IMR-90 (cell line): Measurements from ENCODE around the gene GPR183. TPM values are rescaled to one million over a fixed set of nuclear protein-coding genes. Genes with fewer than 3 reads are reported as not detected.
A peak's percentile ranks its signal among the peaks of the same experiment; 100 is the strongest.

Source experiments
- ATAC-seq: fragments of 200-7000 bp; cut with Tn5 transposase; 2 replicates; pipeline ENCODE4 v1.9.1; 2020; ENCODE audit warnings: low read depth, mild to moderate bottlenecking, moderate library complexity
- BruUV-seq: library from RNA; stranded (reverse); fragments of 400-500 nt; replicated peaks from 2 replicates; lab custom pipeline; 2021; lab: Mats Ljungman, UMichigan
- CTCF ChIA-PET: fragments of 300-600 bp; formaldehyde crosslinking; extraction: SDS; loops from one replicate; lab custom pipeline; 2021; ENCODE audit warnings: antibody characterized with exemption; lab: Yijun Ruan, JAX
- POLR2A ChIA-PET: fragments of 300-600 bp; sonication (Branson Sonifier 250); formaldehyde crosslinking; loops from one replicate; lab custom pipeline; 2022; ENCODE audit warnings: antibody characterized with exemption; ENCODE audit not compliant: unreplicated experiment; lab: Charles Lee
- DNase-seq: peaks from one replicate; pipeline ENCODE4 v3.0.0; 2013
- H2AFZ ChIP-seq: replicated peaks from 2 replicates; pipeline ENCODE3; 2013; ENCODE audit warnings: low read length, mild to moderate bottlenecking; ENCODE audit not compliant: poor library complexity
- H2AK5ac ChIP-seq: 2 replicates; pipeline ENCODE4 v1.6.1; 2013; ENCODE audit warnings: low read depth, low read length, inconsistent platforms
- H2AK9ac ChIP-seq: replicated peaks from 2 replicates; pipeline ENCODE3; 2013; ENCODE audit warnings: mild to moderate bottlenecking, low read depth, low read length, moderate library complexity; ENCODE audit not compliant: poor library complexity
- H2BK120ac ChIP-seq: 2 replicates; pipeline ENCODE4 v1.6.1; 2013; ENCODE audit warnings: low read depth, low read length, inconsistent platforms
- H2BK15ac ChIP-seq: 3 replicates; pipeline ENCODE4 v1.6.1; 2013; ENCODE audit warnings: low read depth, low read length, inconsistent platforms
- H2BK20ac ChIP-seq: 2 replicates; pipeline ENCODE4 v1.6.1; 2013; ENCODE audit warnings: low read depth, mild to moderate bottlenecking, inconsistent platforms, low read length, moderate library complexity
- H2BK5ac ChIP-seq: 2 replicates; pipeline ENCODE4 v1.6.1; 2013; ENCODE audit warnings: mild to moderate bottlenecking, low read depth, low read length, inconsistent platforms; ENCODE audit not compliant: poor library complexity, severe bottlenecking
- H3K14ac ChIP-seq: replicated peaks from 2 replicates; pipeline ENCODE4 v1.6.1; 2013; ENCODE audit warnings: low read depth, low read length, inconsistent platforms
- H3K18ac ChIP-seq: 2 replicates; pipeline ENCODE4 v1.6.1; 2013; ENCODE audit warnings: low read depth, low read length, control low read depth
- H3K23ac ChIP-seq: 2 replicates; pipeline ENCODE4 v1.6.1; 2013; ENCODE audit warnings: low read depth, low read length, inconsistent platforms
- H3K27ac ChIP-seq: 2 replicates; pipeline ENCODE4 v1.5.1; 2013; ENCODE audit warnings: mild to moderate bottlenecking, control low read depth, low read length; ENCODE audit not compliant: insufficient read depth
- H3K27me3 ChIP-seq: 2 replicates; pipeline ENCODE4 v1.6.1; 2013; ENCODE audit warnings: low read length; ENCODE audit not compliant: control insufficient read depth, insufficient read depth
- H3K36me3 ChIP-seq: 2 replicates; pipeline ENCODE4 v1.6.1; 2013; ENCODE audit warnings: low read length, mixed read lengths; ENCODE audit not compliant: control insufficient read depth, insufficient read depth
- H3K4ac ChIP-seq: 2 replicates; pipeline ENCODE4 v1.6.1; 2013; ENCODE audit warnings: low read depth, low read length, inconsistent platforms
- H3K4me1 ChIP-seq: 2 replicates; pipeline ENCODE4 v1.6.1; 2013; ENCODE audit warnings: low read length, mixed read lengths; ENCODE audit not compliant: control insufficient read depth, insufficient read depth
- H3K4me2 ChIP-seq: 2 replicates; pipeline ENCODE4 v1.6.1; 2013; ENCODE audit warnings: low read depth, mild to moderate bottlenecking, control low read depth, low read length, moderate library complexity
- H3K4me3 ChIP-seq: 2 replicates; pipeline ENCODE4 v1.5.1; 2013; ENCODE audit warnings: low read depth, mild to moderate bottlenecking, control low read depth, low read length, moderate library complexity; ENCODE audit not compliant: insufficient read depth
- H3K56ac ChIP-seq: 2 replicates; pipeline ENCODE4 v1.6.1; 2013; ENCODE audit warnings: low read length, inconsistent platforms; ENCODE audit not compliant: insufficient read depth; ENCODE audit errors: extremely low read depth
- H3K79me1 ChIP-seq, 2 experiments: 2 replicates each; pipeline ENCODE4 v1.6.1; 2013; ENCODE audit warnings: low read length in 2 of 2, inconsistent platforms in 1 of 2, low read depth in 1 of 2
- H3K9ac ChIP-seq: 2 replicates; pipeline ENCODE4 v1.6.1; 2013; ENCODE audit warnings: low read depth, low read length, control low read depth
- H3K9me1 ChIP-seq: 2 replicates; pipeline ENCODE4 v1.6.1; 2013; ENCODE audit warnings: low read length, inconsistent platforms; ENCODE audit not compliant: insufficient read depth
- H3K9me3 ChIP-seq: 2 replicates; pipeline ENCODE4 v1.6.1; 2013; ENCODE audit warnings: low read length; ENCODE audit not compliant: control insufficient read depth, insufficient read depth
- H4K20me1 ChIP-seq: 2 replicates; pipeline ENCODE4 v1.6.1; 2013; ENCODE audit warnings: low read length, inconsistent platforms; ENCODE audit not compliant: insufficient read depth
- H4K5ac ChIP-seq: 2 replicates; pipeline ENCODE4 v1.6.1; 2013; ENCODE audit warnings: mild to moderate bottlenecking, low read depth, low read length, control low read depth
- H4K8ac ChIP-seq, 2 experiments: 2 replicates each; pipeline ENCODE4 v1.6.1; 2013; ENCODE audit warnings: low read depth in 2 of 2, low read length in 2 of 2, control low read depth in 1 of 2, inconsistent platforms in 1 of 2
- H4K91ac ChIP-seq: 2 replicates; pipeline ENCODE4 v1.6.1; 2013; ENCODE audit warnings: low read depth, low read length, inconsistent platforms; ENCODE audit not compliant: insufficient read depth
- CEBPB ChIP-seq: IDR thresholded peaks from 2 replicates; pipeline ENCODE4 v1.6.1; 2012; ENCODE audit warnings: low read depth, low read length, improper control_type of control experiment
- CHD1 ChIP-seq: IDR thresholded peaks from 2 replicates; pipeline ENCODE4 v1.6.1; 2012; ENCODE audit warnings: low read depth, low read length, improper control_type of control experiment
- CTCF ChIP-seq: conservative IDR thresholded peaks from 2 replicates; pipeline ENCODE4 v1.5.1; 2012; ENCODE audit warnings: mild to moderate bottlenecking, low read depth, low read length, improper control_type of control experiment
- MAFK ChIP-seq: IDR thresholded peaks from 2 replicates; pipeline ENCODE4 v1.6.1; 2012; ENCODE audit warnings: low read depth, low read length, improper control_type of control experiment
- POLR2A ChIP-seq: IDR thresholded peaks from 2 replicates; pipeline ENCODE4 v1.6.1; 2012; ENCODE audit warnings: mild to moderate bottlenecking, low read depth, low read length
- RAD21 ChIP-seq: IDR thresholded peaks from 2 replicates; pipeline ENCODE4 v1.6.1; 2012; ENCODE audit warnings: low read length, improper control_type of control experiment
- RFX5 ChIP-seq: IDR thresholded peaks from 2 replicates; pipeline ENCODE4 v1.8.0; 2012; ENCODE audit warnings: low read depth, mild to moderate bottlenecking, low read length, moderate library complexity
- SMC3 ChIP-seq: fragments of 150-350 bp; IDR thresholded peaks from 2 replicates; pipeline ENCODE4 v1.6.1; 2016; ENCODE audit warnings: low read depth, mild to moderate bottlenecking, antibody characterized with exemption, low read length, moderate library complexity
- WGBS, 2 experiments: methylation state at CpG; one replicate each; pipeline versions ENCODE4 v1.1.5 to v1.1.7; 2013; ENCODE audit warnings: missing lambda C conversion rate in 2 of 2; ENCODE audit not compliant: insufficient read length in 1 of 2; ENCODE audit errors: extremely low coverage in 2 of 2; 5-methylcytosine and 5-hydroxymethylcytosine counted together
- dilution Hi-C: fragments of 300-500 bp; cut with HindIII; formaldehyde crosslinking; loops from one replicate; pipeline ENCODE4 v1.14.3; 2018; ENCODE audit warnings: low sequenced_read_pairs; ENCODE audit not compliant: unreplicated experiment
- in situ Hi-C: fragments of 300-500 bp; cut with MboI; formaldehyde crosslinking; loops from 3 replicates; pipeline ENCODE4 v1.14.3; 2019; ENCODE audit warnings: low sequenced_read_pairs, inconsistent platforms, mixed read lengths
- intact Hi-C: fragments of 100-400 bp; cut with micrococcal nuclease; formaldehyde crosslinking; loops from 2 replicates; pipeline ENCODE4 v1.10.0; 2022
- polyA plus RNA-seq, 3 experiments: library from polyadenylated mRNA; depleted of rRNA; stranded (reverse); fragments of >200 nt; gene quantifications; 2 replicates each; pipeline ENCODE4 v1.2.3, GENCODE V29; 2012; ENCODE audit warnings: low replicate concordance in 1 of 3
- total RNA-seq: library from RNA; depleted of rRNA; stranded (reverse); fragments of >200 nt; gene quantifications from 2 replicates; pipeline ENCODE4 v1.2.3, GENCODE V29; 2012

The GPR183 gene
- total and polyA plus RNA-seq, 2 of the 4 experiments (the other 2 are of a cell fraction), result 0.18 to 0.31 TPM

DNA sequence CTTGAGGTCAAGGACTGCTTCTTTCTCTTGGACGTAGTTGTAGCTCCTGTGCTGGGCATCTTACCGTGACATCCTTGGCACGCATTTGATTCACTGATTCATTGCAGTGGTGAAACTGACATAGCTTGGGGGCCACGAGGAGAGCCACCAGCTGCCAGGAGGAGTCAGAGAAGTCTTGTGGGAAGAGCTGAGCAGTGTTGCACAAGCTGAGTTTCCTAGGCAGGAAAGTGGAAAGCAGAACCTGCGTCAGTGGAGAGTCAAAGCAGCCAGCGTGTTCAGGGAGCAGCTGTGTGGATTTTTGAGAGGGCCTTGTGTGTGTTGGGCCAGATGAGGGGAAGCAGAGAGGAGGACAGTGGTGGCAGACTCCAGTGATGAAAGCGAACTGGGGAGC, 5.3 kb upstream of the GPR183 start:
- Histone ChIP-seq H3K14ac (peak overlapping the region; percentile 12; the same call in 1 of the 2 replicates), H4K8ac (no peak overlapping the region; a peak in 1 of 4 replicates), H3K27me3 (no peaks in the 10 kb centered on the region), H3K56ac (no peak overlapping the region), H2BK20ac (no peak overlapping the region), H2AFZ (no peak overlapping the region), H3K27ac (no peak overlapping the region), H4K5ac (no peak overlapping the region), H3K18ac (no peak overlapping the region), H3K79me1 (peaks cover 16 to 20% of the 10 kb centered on the region in 2 experiments), H4K91ac (no peak overlapping the region; the same call in 1 of the 2 replicates), H3K9me3 (no peaks in the 10 kb centered on the region), H3K9ac (no peak overlapping the region), H2BK120ac (no peak overlapping the region), H3K4me2 (no peak overlapping the region), H3K36me3 (peaks cover 9% of the 10 kb centered on the region), H3K4me3 (no peak overlapping the region), H3K4ac (peak overlapping the region; percentile 46), H2BK15ac (0 out of 3 replicates have a peak overlapping the region, but pooled peaks have one; percentile 55), H2AK9ac (no peak overlapping the region), H3K23ac (0 out of 2 replicates have a peak overlapping the region, but pooled peaks have one; percentile 16), H2BK5ac (peak overlapping the region; percentile 27), H2AK5ac (peak overlapping the region; percentile 70), H3K9me1 (peaks cover 25% of the 10 kb centered on the region), H3K4me1 (peaks cover 22% of the 10 kb centered on the region), H4K20me1 (peaks cover 29% of the 10 kb centered on the region)
- BruUV-seq, result no TSS peak
- intact Hi-C loops, result no loop called here
- peak; percentile 39 for DNase-seq
- 92% methylated on average over 2 of the region's 7 CpGs; no CpG with 5 or more reads in 1 of the 2 experiments for WGBS, 2 experiments
- ChIA-PET POLR2A (no interaction called here), CTCF (no interaction called here)
- dilution Hi-C loops, result no loop called here
- no peak for TF ChIP-seq SMC3
- no peak for TF ChIP-seq CHD1
- no peak for TF ChIP-seq RFX5
- TF ChIP-seq MAFK, result no peak
- no peak for TF ChIP-seq RAD21
- no peak for TF ChIP-seq CTCF
- no peak for TF ChIP-seq POLR2A
- peak; percentile 40; the same call in 1 of the 2 replicates for TF ChIP-seq CEBPB
- in situ Hi-C loops, result no loop called here
- ATAC-seq, result no peak
